DMS53 treated with DMSO at 0.1 percent for 48 hours (cell line): Measurements from ENCODE around the gene SMAP2.

Experiments
- DNase-seq: peaks from one replicate; lab custom pipeline; 2025; ENCODE audit not compliant: unreplicated experiment; lab: John Stamatoyannopoulos, UW

Gene SMAP2

DNA sequence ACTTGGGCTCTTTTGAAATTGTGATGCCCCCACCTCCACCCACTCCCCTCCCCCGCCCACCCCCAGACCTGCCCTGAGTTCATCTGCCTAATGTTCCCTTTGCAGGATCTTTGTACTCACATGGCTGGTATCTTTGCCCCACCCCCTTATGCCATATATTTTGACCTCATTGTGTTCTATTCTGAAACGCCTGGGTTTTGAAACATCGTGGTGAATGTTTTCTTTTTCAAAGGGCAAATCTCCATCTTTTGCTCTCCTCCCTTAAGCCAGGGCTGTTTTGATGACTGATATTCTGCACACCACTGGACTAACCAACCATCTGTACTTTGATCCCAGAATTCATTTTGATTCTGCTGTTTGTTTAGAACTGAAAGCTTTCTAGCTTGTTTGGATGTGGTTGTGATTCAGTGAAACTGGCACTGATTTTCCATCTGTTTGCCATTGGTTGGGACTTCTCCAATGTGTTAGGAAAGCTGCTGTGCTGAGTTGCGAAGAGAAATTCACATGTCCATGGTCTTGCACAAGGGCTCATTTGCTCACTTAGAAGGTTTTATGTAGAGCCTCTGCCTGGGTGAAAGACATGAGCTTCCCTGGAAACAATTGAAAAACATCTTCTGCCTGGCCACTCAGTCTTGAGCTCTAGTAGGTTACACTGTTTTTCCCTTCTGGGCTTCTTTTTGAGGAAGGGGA, 16.5 kb downstream of the SMAP2 start:
- no peak for DNase-seq

GRCh38 chr1:40390857-40391256, 17.3 kb downstream of the SMAP2 start:
- DNase-seq = no peak

DNA sequence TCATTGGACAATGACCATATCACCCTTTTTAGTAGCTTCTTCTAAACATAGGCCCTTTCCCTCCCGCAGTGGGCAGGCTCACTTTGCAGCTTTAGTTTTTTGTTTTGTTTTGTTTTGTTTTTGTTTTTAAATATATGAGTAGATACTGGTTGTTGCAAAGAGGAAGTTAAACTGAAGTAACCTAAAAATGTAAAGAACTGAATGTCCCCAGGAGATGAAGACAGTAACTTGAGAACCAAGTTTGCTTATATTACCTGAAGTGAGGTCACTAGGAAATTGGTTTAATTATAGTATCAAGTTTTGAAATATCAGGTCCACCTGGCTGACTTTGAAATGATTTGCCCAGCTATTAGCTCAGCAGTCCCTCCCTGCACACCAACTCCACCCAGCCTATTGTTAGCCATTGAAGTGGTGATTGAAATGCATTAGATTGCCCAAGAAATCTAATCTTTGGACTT, 18.2 kb downstream of the SMAP2 start:
- DNase-seq = no peak

DNA sequence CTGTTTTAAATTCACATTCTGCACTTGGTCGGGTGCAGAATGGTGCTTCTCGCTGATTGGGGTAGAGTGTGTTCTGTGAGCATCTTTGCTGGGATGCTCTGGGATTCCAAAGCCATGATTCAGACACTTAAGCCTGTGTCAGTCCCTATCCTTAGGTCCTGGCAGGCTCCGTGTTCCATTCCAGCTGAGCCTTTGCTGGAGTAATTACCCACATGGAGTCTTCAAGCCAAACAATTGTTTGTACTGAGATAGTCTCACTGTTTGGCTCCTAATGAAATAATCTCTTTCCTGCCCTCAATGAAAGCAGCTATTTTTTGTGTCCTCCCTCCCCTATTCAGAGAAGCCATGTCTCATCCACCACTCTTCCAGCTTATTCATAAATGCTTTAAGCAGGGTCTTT, 18.7 kb downstream of the SMAP2 start:
- no peak for DNase-seq

- no peak for DNase-seq
These were observed 19.6 kb downstream of the SMAP2 start for GRCh38 chr1:40393173-40393572.

DNA sequence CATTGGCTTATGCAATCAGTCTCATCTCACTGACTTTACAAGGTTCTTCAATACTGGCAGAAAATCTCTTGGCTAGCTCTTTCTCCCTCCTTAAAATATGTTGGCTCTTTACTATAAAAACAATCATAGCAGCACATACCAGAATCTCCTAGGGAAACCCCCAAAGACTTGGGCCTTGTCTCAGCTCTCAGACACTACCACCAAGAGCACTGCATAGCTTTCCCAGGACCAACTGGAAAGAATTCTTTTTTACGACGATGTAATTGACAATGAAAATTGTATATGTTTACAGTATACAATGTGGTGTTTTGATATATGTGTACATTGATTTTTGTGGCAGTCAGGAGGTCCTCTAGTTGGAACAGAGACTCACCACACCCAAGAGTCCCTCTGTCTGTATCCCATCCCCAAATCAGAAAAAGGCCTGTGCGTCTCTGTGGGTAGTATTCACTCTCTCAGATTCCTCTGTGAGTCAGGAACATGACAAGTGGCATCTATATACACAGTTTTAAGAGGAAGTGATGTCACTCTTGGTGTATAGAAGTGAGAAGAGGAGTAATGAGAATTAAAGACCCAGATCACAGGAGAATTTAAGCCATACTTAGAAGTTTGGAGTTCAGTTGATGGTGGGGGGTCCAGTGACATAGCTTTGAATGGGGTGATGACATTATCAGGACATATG, 21.1 kb downstream of the SMAP2 start:
- no peak for DNase-seq

DNA sequence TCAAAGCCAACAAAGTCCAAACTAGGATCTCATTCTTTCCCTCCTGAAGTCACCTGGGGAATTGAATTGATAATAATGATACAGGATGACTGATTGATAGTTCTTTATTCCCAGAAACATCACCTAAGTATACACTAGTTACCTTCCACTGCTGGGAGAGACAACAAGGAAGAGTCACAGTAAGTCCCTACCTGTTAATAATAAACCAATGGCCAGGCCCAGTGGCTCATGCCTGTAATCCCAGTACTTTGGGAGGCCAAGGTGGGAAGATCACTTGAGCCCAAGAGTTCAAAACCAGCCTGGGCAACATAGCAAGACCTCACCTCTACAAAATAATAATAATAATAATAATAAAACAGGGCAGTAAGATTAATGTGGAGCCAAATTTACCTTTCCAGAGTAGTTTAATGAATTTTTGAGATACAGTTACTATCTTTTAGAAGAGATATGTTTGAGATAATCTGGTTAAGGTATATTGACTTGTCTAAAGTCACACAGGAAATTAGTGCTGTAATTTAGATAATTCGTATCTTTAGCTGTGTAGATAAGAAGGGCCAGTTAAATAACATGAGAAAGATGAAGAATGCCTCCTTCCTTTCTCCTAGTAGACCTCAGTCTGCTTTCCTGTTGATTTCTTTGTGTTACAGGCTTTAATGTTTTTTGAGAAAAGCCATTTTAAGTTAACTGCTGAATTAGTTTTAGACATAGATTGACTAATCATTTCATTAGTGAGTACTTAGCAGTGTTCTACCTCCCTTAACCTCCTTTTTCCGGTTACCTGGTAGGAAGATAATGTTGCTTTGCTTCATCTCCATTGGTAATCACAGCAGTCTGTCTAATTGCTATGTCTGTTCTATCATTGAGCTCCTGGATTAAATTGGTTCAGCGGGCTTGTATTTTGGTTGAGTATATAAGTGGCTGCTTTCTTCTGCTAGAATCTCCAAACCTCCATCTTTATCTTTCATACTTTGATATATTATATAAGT, 22.0 kb downstream of the SMAP2 start:
- DNase-seq = no peak

- DNase-seq = no peak
These were observed 22.9 kb downstream of the SMAP2 start for GRCh38 chr1:40396420-40396819.

GRCh38 chr1:40397258-40397657, 23.7 kb downstream of the SMAP2 start:
- no peak for DNase-seq

- DNase-seq = no peak
These were observed 26.6 kb downstream of the SMAP2 start for GRCh38 chr1:40399984-40400704.

DNA sequence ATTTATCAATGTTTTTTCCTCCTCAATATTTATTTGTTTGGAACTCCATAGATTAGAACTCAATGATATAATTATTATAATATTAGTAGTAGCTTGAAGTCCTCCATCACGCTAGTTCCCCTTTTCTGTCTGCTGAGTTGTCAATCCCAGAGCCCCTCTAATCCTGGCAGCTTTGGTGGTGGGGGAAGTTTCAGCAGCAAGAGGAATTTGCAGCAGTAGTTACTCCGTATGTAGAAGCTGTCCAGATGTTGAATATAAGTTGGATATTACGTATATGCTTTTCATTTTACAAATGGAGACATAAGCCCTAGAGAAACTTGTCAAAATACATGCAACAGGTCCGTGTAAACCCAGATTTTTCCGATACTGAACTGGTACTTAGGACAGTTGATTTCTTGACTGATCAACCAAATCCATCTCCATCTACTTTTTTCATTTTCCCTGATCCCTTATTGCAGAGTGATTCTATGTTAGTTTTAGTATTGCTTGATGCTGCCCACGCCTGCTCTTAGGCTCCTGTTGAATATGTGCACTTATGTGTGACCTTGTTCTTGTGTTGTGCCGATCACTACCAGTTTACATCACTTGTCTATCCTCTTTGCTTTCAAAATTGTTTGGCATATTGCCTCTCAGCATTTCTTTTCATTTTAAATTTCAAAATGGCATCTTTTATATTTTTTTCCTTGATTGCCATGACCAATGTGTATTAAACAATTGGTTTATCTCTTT, 28.1 kb downstream of the SMAP2 start:
- no peak for DNase-seq

DNA sequence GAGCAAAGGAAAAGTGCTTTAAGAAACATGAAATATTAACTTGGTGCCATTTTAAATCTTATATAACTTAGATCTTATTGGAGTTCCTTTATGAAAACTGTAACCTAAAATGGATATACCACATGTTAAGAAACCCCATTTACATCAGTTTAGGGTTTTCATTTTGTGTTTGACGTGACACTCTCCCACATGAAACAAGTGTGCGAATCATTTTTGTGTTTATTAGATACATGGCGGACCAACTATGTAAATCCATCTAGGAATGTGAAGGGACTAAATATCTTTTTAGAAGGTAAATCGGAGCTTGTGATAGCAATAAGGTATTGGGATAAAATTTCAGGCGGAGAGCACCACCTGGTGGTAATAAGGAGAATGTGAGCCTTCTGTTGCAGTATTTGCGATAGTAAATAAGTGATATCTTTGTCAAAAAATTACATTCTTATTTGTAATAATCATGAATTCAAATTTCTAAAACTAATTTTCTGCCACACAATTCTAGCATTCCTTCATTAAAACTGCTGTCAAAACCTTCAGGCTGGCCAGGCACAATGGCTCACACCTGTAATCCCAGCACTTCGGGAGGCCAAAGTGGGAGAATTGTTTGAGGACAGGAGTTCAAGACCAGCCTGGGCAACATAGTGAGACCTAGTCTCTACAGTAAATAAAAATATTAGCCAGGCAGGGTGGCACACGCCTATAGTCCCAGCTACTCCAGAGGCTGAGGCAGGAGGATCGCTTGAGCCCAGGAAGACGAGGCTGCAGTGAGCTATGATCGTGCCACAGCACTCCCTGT, 31.3 kb downstream of the SMAP2 start:
- peak; percentile 50 for DNase-seq

DNA sequence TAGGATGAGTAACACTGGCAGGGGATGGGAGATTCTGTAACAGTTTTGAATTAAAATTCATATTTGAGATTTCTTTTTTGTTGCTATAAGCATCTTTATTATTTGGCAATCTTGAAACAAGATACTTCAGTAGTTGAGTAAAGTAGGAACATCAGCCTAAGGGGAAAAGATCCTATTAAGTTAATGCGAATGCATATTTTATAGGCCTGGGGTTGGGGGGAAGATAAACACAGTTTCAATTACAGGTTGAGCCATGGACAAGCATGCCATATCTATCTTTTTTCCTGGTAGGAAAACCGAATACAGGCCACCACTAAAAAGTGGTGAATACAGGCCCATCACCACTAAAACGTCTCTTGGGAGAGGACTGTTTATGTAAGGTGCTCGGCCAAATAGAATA, 32.3 kb downstream of the SMAP2 start:
- DNase-seq = no peak

- DNase-seq = no peak
These were observed 33.9 kb downstream of the SMAP2 start for GRCh38 chr1:40407453-40407852.

GRCh38 chr1:40409467-40409866, 35.9 kb downstream of the SMAP2 start:
- DNase-seq = no peak

GRCh38 chr1:40411294-40411693, 37.8 kb downstream of the SMAP2 start:
- no peak for DNase-seq

DNA sequence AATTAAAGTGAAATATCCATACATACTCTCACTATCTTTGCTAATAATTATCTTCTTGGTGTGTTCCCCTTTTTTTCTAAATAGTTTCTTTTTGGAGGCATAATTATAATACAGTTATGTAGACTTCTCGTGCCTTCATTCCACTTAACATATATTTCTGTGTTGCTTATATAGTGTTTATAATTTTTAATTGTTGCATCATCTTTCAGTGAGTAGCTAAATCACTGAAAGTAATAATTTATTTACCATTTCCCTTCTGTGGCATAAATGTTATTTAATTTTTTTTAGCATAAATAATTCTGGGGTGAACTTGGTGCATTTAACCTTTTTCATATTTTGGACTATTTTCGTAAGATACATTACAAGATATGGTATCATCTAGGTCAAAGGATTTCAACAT, 38.3 kb downstream of the SMAP2 start:
- no peak for DNase-seq

DNA sequence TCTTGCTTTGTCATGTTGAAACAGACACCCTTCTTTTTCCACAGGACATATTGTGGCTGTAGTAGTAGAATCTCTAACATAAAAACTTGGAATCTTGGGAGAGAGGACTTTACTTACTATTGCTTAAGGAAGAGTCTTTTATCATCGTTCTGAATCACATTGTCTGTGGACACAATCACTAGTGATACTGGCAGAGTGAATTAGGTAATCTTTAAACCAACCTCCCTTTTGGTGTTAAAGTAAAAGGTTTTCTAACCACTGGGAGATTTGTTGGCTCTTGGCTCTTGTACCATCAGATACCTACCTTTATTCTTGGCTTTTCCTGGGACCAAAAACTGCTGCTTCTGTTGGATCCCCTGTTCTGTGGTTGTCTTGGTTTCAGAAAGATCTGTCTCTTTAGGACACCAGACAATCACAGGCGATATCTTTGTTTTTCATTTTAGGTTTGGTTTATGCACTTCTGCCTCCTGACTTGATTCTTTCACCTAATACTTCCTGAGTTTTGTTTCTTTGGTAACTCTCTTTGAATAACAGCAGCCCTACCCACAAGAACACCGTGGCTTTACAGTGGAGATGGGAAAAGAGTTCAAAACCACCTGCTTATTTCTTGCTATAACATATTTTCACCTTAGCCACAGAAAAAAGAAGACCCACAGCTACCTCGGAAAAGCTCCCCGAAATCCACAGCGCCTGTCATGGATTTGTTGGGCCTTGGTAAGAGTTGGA, 40.2 kb downstream of the SMAP2 start:
- DNase-seq = no peak

GRCh38 chr1:40414331-40414730, 40.8 kb downstream of the SMAP2 start:
- no peak for DNase-seq
